Suppressor macrophage treated with lipopolysaccharide for 1 hour (primary cell): ENCODE measurements around the gene EEF1E1.

Experiments used
- DNase-seq, 3 donors: peaks; one replicate each; pipeline ENCODE4 v3.0.0-alpha.2; 2020 to 2022

EEF1E1 gene

DNA sequence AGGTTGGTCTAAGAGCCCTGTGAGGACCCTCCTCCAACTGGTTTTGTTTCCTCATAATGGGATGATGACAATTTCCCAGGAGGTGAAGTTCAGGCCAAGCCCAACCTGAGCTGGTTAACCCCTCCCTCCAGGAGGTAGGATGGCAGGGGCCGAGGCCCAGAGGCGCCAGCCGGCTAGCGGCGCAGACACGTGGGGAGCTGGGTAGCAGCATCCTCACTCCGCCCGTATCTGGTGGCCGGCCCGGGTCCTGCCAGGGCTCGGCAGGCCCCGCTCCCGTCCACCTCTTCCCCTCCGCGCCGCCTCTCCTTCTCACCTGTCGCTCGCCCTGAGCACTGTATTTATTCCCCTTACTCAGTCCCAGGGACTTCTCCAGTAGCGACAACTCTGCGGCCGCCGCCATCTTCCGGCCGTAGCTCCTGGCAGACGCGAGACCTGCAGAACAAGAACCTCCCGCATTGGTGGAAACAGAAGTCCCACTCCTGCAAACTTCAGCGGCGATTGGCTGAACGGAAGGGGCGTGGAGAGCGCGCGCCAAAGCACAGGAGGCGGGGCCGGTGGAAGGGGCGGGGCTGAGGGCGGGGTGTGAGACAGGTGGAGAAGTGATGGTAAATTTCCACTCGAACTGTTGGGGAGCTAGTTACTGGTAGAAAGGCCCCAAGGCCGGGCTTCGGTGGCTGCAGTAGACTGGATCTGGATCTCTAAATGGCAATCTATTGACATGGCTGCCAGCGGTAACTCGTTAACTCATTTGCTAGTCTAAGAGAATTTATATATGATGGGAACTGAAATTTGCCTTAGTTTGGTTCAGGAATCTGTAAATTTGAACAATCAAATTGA, at the start of gene EEF1E1:
Gene EEF1E1, minus strand, starts transcription at position 427 of the 837 bp plus-strand sequence. Its CDS starts 27 bp downstream, at position 400.
- peak; percentile 94 to 96 (median 95) for DNase-seq

DNA sequence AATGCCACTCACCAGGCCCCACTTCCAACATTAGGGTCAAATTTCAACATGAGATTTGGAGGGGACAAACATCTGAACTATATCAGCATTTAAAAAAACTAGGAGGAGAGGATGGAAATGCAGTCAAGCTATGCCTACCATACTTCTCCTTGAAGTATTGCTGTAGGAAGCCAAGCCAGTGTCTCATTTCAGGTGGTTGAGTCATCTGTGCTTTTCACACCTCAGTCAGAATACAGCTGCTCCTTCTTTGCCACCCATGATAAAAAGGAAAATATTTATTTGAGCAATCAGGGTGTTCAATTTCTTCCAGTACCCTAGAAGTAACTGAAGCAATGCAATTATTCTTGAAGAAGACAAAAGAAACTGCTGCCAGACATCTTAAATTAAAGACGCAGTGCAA, 47.0 kb upstream of the EEF1E1 start:
- no peak for DNase-seq

DNA sequence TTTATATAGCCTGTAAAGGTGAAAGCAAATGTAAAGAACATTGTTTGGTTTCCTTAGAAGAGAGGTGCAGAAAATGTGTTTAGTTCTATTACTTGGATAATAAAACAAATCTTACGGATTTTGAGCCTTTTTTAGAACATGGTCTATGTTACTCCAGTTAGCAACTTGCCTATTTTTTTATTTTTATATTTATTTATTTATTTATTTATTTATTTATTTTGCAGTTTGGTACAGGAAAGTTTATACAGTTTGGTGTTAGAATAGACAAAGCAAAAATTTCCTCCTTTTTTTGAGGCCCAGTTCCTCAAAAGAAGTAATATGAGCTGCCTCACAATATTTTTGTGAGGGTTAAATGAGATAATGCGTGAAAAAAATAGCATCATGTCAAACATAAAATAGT, 41.6 kb upstream of the EEF1E1 start:
- DNase-seq: no peak

DNA sequence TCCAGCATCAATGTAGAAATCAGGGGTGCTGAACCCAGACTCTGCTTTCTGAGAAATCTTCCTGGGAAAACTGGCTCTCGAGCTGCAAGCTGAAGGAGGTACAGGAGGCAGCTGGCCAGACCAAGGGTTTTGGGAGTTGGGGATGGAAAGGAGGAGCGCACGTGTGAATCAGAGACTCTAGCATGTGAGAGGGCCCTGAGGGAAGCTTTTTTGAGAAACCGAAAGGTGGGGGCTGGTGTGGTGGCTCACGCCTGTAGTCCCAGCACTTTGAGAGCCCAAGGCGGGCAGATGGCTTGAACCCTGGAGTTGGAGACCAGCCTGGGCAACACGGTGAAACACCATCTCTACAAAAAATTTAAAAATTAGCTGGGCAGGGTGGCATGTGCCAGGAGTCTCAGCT, 37.1 kb upstream of the EEF1E1 start:
- no peak for DNase-seq

DNA sequence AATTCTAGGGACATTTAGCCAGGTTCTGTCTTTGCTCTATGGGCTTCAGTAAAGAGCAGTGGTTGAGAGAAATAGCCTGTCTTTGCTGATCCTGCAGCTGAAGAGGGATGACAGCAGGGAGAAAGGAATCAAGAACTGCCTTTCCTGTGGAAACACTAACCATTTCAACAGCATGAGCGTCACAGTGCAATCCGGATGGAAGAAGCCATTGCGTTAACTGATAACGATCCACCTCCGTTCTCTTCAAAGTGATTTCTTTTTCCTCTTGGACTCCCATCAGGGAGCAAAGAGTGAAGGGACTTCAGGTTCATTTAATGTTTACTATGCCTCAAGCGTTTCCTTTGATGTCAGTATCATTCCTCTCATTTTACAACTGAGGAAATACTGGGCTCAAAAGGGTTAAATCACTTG, 35.2 kb upstream of the EEF1E1 start:
- no peak for DNase-seq

DNA sequence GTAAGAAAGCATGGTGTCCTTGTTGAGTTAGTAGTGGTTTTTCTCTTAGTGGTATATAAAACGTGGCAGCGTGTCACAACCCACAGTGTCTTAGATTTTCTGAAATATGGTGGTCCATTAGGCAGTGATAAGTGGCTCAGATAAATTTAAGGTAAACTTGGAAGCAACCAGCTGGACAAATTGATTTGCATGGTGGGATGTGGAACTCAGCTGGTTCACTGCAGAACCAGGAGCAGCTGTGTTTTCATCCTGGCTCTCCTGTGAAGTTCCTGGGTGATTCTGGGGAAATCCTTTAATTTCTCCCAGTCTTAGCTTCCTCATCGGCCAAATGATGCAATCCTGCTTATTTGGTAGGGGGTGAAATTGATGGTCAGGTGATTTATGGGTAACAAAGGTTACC, 32.9 kb upstream of the EEF1E1 start:
- no peak for DNase-seq

DNA sequence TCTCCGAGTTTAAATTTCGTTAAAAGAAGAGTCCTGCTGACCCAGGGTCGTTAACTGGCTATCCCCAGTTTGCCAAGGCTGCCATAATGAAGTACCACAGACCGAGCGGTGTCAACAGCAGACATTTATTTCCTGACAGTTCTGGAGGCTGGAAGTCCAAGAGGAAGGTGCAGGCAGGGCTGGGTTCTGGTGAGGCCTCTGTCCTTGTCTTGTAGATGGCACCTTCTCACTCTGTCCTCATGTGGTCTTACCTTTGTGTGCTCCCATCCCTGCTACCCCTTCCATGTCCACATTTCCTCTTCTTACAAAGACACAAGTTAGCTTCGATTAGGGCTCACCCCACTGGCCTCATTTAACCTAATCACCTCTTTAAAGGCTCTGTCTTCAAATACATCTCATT, 29.8 kb upstream of the EEF1E1 start:
- no peak for DNase-seq

DNA sequence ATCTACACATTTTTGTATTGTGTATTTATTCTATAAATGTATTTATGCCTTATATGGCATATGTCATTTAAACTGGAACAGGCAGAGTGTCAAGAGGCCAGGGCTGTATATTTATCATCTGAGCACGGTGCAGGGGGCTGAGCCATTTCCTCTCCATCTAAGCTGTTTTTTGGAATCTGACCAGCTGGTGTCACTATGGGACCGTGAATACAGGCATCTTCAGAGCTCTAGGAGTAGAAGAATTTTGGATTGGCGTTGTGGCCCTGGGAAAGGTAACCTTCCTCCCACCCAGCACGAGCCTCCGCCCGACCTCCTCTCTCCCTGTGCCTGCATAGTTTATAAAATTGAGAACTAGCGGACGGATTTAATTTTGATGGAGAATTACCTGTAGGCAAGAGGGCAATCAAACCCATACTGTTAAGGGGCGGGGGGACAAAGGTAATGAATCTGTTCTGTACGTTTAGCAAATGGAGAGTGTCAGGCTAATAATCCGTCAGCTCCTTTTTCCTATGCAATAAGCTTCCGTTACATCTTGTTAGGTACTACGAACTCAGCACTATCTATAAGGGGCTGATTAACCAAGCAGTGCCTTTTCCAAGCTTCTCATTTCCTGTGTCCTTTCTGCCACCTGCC, 29.0 kb upstream of the EEF1E1 start:
- peak; percentile 74 to 79 (median 76) for DNase-seq

DNA sequence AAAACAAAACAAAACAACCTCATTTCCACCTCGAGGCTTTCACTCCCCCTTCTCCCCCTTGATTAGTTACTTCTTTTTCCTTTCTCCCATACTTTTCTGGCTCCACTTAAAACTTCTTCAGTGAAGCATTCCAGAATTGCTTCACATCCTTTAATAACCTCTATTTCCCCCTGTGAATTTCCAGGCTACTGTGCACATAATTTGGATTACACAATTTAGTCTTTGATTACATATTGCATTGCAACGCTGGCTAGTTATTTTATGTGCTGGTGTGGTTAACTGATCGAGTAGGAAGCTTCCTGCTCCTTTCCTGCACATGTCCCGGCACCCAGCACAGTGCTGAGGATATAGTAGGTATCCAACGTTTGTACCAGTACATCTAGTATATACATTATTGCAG, 28.1 kb upstream of the EEF1E1 start:
- DNase-seq: peak; percentile 37 to 74 (median 67)

DNA sequence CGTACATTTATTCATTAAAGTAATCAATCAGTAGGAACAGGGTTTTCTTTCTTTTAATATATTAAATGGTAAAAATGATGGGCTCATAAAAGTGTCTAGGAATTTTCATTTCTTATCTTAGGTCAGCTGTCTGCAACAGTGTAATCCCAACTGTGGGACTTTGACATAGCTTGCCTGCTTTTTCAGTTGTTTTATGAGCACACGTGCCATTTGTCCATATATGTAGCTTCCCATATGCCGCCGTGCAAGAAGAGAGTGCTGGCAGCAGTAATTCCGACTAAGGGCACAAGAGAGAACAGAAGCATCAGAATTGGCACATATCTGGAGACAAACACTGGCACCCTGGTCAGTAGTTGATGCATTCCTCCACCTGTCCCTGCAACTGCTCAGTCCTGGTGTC, 20.9 kb upstream of the EEF1E1 start:
- DNase-seq: no peak

DNA sequence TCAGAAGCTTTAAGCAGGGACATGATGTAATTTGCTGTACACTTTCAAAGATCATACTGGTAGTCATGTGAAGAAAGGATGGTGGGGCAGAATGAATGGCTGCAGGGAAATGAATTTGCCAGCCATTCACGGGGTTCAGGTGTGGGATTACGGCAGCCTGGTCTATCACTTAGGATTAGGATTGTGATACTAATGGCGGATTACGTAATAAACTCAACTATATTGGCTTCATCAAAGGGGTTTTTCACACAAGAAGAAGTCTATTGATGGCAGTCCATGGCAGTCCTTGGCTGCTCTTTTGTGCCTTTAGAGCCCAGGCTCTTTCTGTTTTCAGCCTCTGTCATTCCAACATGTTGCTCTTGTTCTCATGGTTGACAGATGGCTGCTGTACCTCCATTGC, 12.6 kb upstream of the EEF1E1 start:
- DNase-seq: no peak

DNA sequence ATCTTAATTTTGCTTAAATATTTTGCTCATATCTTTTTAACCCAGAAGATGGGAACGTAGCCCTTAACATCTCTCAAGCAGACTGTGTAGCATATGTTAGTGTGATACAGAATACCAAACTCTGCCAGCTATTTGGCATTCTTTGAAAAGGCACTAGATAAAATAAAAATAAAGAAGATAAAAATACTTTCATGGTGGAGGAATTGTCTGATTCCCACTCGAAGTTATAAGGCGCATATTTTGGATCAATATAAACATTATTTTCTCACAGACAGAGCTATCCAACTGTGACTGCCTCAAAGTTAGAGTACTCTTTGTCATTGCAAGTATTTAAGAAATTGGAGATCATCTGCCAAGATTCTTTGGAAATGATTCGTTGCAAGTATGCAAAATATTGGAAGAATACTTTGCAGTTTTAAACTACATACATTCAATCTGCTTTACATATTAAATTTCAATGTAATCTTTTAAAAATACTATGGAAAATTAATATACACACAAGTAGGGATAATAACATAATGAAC, 10.8 kb upstream of the EEF1E1 start:
- no peak for DNase-seq

DNA sequence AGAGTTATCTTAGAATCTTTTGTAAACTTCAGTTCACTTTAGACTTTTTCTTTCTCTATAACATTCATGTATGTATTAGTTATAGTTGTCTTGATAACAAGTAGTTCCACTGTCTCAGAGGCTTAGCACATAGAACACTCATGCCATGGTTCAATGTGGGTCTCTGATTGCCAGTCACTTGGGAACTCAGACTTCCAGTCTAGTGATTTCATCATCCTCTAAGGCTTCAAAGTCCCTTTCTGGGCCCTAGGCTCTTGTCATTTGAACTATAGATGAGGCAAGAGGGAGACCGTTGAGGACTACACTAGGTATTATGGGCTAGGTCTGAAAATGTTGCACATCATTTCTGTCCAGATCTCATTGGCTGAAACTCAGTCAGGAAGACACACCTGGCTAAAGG, 8.4 kb upstream of the EEF1E1 start:
- DNase-seq: no peak

DNA sequence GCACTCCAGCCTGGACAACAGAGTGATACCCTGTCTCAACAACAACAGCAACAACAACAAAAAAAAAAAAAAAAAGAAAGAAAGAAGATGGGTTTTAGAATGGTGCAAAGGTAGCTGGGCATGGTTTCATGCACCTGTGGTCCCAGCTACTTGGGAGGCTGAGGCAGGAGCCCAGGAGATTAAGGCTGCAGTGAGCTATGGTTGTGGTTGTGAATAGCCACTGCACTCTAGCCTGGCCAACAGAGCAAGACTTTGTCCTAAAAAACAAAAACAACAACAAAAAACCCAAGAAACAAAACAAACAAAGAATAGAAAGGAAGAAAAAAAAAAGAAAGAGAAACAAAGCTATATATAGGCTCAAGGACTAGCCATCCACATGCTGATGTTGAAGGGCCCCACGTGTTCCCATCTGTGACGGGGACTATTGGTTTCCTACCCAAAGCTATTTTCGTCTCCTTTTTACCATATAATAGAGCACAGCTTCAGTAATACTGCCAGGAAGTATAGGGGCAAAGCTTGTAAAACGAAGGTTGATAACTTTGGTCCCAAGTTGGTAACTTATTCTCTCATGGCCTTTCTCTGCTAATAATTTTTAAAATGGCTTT, 7.9 kb upstream of the EEF1E1 start:
- DNase-seq: no peak

DNA sequence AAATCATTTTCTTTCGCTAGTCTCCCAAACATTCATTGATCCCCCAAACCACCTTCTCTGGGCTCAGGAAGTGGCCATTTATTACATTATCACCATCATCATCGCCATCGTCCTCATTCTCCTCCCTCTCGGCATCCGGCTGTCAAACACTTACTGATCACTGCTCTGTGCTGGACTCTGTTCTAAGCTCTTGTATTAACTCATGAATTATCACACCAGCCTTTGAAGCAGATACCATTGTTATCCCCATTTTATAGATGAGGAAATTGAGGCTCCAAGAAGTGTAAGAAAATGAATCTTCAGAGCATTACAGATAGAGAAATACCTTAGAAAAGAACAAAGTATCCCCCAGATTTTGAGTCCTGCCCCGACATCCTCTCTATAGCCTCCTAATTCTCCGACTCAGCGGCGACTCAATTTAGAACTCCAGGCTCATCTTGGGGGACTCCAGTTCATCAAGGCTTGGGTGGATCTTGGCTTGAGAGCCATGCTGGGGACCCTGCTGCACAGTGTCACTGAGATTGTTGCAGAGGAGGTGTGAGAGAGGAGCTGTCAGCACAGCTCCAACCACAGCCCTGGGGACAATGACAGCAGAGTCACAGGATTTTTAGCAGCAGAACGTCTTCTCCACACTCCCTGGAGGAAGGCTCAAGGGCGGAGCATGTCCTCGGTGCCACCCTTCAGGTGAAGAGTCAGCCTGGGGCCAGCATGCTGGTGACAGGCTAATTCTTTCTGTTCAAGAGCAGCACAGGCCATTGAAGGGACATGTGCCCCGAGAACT, 6.6 kb upstream of the EEF1E1 start:
- DNase-seq: no peak

DNA sequence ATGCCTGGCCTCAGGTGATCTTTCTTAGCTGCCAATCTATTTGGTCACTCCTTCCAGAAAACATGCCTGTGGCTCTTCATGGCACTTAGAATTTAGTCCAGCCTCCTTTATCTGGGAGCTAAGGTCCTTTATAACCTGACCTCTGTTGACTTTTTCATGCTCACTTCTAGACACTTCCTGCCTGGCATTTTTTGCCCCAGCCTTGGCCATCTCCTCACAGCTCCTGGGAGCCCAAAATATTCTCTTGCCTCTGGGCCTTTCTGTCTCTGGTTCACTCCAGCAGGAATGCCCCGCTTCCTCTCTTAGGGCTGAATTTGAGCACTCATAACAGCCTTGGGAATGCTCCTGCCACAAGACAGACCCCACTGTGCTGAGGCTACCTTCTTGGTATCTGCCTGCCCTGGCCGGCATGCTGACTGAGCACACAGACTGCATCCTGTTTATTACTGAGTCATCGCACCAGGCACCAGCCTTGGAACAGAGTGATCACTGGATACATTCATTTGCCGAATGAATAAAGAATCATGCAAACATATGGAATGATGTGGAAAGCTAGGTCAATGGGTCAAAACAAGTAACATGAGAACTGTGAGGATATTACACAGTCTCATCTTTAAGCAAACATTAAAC, 5.8 kb upstream of the EEF1E1 start:
- DNase-seq: no peak

DNA sequence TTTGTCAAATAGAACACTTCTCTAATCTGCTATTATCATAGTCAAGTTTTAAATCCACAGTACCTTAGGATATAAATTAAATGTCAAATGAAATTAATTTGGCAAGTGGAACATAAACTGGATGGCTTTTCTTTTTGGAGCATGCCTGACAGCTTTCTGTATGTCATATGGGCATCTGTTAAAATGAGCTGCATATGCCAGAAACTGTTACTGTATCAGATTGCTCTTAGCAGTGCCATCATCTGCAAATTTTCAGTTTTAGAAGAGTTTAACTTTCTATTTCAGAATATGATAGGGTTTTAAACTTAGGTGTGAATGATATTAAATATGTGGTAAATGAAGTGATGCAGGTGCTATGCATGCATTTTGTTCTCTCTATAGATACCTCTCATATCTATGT, 3.4 kb upstream of the EEF1E1 start:
- DNase-seq: no peak

DNA sequence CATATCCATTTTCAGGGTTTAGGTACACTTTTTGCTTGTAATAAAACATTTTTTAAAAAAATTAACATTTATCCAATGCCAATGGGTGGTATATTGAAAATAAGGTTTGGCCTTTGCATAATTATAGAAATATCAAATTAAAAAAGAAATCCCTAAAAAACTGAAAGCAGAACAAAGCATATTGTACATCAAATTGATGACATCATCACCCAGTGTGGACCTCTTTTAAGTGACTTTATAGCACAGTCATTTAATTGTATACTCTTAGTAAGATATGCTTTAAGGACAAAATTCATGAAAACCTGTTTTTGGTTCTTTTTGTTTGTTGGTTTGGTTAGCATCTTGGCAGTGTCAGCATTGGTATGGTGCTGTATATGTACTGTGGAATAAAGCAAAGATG, 1.4 kb upstream of the EEF1E1 start:
- no peak for DNase-seq

DNA sequence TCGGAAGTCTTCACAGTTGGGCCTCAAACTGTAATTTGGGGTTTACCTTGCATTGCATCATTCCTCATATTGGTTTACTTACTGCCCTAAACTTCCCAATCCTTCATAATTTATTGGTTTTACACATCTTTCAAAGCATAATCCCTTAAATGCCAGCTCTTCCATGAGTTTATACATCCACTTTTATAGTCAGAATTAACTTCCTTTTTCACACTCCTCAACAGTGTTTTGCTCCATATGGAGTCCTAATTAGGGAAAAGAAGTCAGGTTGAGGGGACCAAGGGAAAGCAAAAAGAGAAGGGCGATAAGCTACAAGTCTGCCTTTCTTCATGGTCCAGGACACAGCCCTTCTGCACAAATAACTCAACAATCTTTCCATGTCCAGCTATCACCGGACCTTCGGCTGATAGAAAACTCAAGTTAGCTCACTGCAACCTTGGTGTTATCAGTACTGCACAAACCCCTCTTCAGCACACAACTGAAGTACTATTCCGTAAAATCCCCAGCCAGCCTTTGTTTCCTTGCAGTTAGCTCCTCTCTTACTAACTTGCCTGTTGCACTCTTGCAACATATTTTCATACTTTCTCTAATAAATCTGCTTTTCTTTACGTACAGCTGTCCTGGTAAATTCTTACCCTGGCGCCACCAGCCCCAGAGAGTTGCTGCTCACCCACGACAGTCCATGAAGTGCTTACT, 2.0 kb downstream of the EEF1E1 start:
- no peak for DNase-seq

DNA sequence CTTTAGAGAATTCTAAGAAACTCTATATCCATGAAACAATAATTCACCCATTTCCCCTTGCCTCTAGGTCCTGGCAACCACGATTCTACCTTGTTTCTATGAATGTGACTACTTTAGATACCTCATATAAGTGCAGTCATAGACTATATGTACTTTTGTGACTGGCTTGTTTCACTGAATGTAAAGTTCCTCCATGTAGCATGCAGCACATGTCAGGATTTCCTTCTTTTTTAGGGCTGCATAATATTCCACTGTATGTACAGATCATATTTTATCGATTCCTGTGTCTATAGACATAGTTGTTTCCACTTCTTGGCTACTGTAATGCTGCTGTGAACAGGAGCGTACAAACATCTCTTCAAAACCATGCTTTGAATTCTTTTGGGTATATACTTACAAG, 11.7 kb downstream of the EEF1E1 start:
- DNase-seq: no peak

DNA sequence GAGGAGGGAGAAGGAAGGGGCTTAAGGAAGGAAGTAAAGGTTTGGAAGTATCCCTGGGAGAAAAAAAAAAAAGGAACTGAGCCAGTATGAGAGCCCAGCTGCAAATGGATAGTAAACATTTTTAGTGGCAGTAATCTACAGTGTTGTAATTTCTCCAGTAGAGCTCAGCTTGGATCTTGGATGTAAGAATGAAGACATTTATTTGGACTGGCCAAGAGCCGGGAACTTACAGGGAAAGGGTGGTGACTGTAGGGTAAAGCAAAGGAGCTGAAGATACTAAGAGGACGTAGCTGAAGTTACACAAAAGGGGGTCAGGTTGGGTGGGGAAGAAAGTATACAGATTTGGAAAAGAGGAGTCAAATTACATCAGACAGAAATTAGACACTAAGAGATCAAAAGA, 13.5 kb downstream of the EEF1E1 start:
- no peak for DNase-seq
